ENCODE data around the gene PDHA1. TPM values are rescaled to one million over a fixed set of nuclear protein-coding genes. Genes with fewer than 3 reads are reported as not detected.

PDHA1 gene
- total RNA-seq, 2 donors from 2014 or later = 149 to 194 TPM

- TF ChIP-seq, protein P1, sequence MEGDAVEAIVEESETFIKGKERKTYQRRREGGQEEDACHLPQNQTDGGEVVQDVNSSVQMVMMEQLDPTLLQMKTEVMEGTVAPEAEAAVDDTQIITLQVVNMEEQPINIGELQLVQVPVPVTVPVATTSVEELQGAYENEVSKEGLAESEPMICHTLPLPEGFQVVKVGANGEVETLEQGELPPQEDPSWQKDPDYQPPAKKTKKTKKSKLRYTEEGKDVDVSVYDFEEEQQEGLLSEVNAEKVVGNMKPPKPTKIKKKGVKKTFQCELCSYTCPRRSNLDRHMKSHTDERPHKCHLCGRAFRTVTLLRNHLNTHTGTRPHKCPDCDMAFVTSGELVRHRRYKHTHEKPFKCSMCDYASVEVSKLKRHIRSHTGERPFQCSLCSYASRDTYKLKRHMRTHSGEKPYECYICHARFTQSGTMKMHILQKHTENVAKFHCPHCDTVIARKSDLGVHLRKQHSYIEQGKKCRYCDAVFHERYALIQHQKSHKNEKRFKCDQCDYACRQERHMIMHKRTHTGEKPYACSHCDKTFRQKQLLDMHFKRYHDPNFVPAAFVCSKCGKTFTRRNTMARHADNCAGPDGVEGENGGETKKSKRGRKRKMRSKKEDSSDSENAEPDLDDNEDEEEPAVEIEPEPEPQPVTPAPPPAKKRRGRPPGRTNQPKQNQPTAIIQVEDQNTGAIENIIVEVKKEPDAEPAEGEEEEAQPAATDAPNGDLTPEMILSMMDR (IDR thresholded peaks at IDR 0.05) = no peak
- Histone ChIP-seq H3K27ac (no peak overlapping the region), H3K9me3 (no peaks in the 10 kb centered on the region), H3K4me3 (no peak overlapping the region), H3K27me3 (no peaks in the 10 kb centered on the region), H3K4me1 (peaks cover 0 to 10% of the 10 kb centered on the region in 2 donors), H3K36me3 (peaks cover 42% of the 10 kb centered on the region)
- DNase-seq (ENCODE audit: low spot score) = no peak
These were observed 5.5 kb downstream of the PDHA1 start for GRCh38 chrX:19349264-19349663.

- no peak overlapping the region for H3K4me3 ChIP-seq
- TF ChIP-seq, protein P1 (IDR thresholded peaks at IDR 0.05) = no peak
- no peaks in the 10 kb centered on the region for H3K9me3 ChIP-seq
- DNase-seq (ENCODE audit: low spot score) = no peak
- no peaks in the 10 kb centered on the region for H3K27me3 ChIP-seq
- no peak overlapping the region for H3K27ac ChIP-seq
- H3K36me3 ChIP-seq = peaks cover 59% of the 10 kb centered on the region
- H3K4me1 ChIP-seq = peaks cover 0 to 3% of the 10 kb centered on the region in 2 donors
These were observed 7.2 kb downstream of the PDHA1 start for GRCh38 chrX:19350941-19351384.

DNA sequence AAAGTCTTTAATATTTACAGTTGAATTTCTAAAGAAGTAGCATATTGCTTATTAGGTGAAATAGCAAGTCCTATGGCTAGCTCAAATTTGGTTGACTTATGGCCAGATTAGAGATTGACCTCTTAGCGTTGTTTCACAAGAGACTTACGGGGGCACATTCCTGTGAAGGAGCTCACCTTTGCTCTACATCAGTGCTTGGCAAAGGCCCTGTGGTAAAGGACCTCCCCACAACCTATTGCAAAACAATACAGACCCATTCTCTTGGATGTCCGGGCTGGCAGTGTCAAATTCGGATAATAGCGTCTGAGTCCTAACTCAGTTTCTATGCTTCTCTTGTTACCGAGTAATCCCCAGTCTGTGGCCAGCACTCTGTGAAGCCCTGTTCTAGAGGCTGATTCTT lies 10.9 kb downstream of the PDHA1 start:
- Histone ChIP-seq H3K27me3 (no peaks in the 10 kb centered on the region), H3K4me3 (no peak overlapping the region), H3K36me3 (peaks cover 95% of the 10 kb centered on the region), H3K27ac (no peak overlapping the region), H3K9me3 (no peaks in the 10 kb centered on the region), H3K4me1 (no peaks in the 10 kb centered on the region)
- TF ChIP-seq, protein P1 (IDR thresholded peaks at IDR 0.05) = no peak
- no peak for DNase-seq (ENCODE audit: low spot score)

DNA sequence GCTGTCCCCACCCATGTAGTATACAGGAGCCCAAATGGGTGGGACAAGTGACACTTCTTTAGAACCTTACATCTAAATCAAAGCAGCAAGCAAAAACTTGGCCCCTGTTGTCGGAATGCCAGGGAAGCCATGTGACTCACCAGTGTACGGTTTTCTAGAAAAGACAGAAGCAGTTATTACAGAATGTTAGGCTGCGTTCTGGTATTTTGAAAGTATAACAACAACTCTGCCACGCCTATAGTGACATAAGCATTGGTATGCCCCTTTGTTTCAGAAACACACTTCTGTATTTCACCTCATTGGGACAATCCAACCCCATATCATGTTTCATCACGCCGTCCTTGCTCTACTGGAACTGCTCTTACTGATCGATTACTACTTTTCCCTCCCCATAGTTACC lies 14.8 kb downstream of the PDHA1 start:
- Histone ChIP-seq H3K9me3 (no peaks in the 10 kb centered on the region), H3K27me3 (no peaks in the 10 kb centered on the region), H3K4me3 (no peak overlapping the region), H3K27ac (no peak overlapping the region), H3K4me1 (no peaks in the 10 kb centered on the region), H3K36me3 (peaks cover 81% of the 10 kb centered on the region)
- TF ChIP-seq, protein P1 (IDR thresholded peaks at IDR 0.05) = no peak
- DNase-seq (ENCODE audit: low spot score) = no peak

DNA sequence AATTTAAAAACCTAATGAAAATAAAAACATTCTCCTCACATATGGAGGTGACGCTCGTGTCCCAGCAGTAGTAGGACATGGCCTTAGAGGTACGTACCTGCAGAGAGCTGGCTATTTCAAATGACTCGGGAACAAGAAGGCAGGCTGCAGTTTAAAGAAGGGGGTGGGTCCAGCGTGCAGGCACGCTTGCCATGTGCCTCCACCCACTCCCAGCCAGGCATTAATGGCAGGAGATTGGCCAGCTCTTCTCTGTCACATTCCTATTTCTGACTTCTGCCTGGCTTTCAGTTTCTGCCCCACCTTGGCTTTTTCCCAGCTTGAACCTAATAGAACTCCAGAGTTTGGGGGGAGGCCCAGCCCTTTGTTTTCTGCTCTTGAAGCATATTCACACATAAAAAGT lies 17.2 kb downstream of the PDHA1 start:
- no peak for DNase-seq (ENCODE audit: low spot score)
- Histone ChIP-seq H3K4me3 (no peak overlapping the region), H3K9me3 (no peaks in the 10 kb centered on the region), H3K27me3 (no peaks in the 10 kb centered on the region), H3K4me1 (no peaks in the 10 kb centered on the region), H3K27ac (no peak overlapping the region), H3K36me3 (peaks cover 58% of the 10 kb centered on the region)
- TF ChIP-seq, protein P1 (IDR thresholded peaks at IDR 0.05) = no peak

DNA sequence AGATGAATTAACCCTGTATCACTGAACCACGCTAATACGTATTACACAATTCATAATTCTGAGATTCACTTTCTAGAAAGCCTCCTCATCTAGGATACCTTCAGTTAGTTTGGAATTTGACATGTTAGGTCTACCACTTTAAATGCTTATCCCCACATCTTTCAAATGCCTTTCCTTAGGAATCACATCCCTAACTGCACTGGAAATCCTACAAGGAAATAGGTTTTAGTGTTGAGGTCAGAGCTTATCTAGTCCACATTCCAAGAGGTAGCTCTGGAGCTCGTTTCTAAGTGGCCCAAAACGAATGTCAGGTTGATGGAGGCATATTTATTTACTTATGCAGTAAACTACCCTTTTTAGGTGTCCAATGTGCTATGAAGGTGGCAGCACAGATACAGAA lies 18.0 kb downstream of the PDHA1 start:
- Histone ChIP-seq H3K4me1 (no peaks in the 10 kb centered on the region), H3K27me3 (no peaks in the 10 kb centered on the region), H3K9me3 (no peaks in the 10 kb centered on the region), H3K27ac (no peak overlapping the region), H3K36me3 (peaks cover 51% of the 10 kb centered on the region), H3K4me3 (no peak overlapping the region)
- DNase-seq (ENCODE audit: low spot score) = no peak
- TF ChIP-seq, protein P1 (IDR thresholded peaks at IDR 0.05) = no peak
